Tibial nerve (tissue), 3 donors: ENCODE measurements around the gene C4orf36.

Experiments
- POLR2A ChIP-seq, 2 donors: fragments of 450-650 bp; IDR thresholded peaks; one replicate each; pipeline ENCODE4 v1.6.1; 2017; ENCODE audit warnings: antibody characterized with exemption in 2 of 2, mild to moderate bottlenecking in 2 of 2, moderate library complexity in 2 of 2
- TF ChIP-seq, protein P1 (sequence below), 5 experiments: fragments of 200-600 bp in 3 of 5; fragments of 450-650 bp in 2 of 5; sonication (generic) in 3 of 5; IDR thresholded peaks; one replicate each; pipeline ENCODE4 v1.5.1; 2016 to 2019; ENCODE audit warnings: antibody characterized with exemption in 5 of 5, mild to moderate bottlenecking in 3 of 5, moderate library complexity in 2 of 5

DNA sequence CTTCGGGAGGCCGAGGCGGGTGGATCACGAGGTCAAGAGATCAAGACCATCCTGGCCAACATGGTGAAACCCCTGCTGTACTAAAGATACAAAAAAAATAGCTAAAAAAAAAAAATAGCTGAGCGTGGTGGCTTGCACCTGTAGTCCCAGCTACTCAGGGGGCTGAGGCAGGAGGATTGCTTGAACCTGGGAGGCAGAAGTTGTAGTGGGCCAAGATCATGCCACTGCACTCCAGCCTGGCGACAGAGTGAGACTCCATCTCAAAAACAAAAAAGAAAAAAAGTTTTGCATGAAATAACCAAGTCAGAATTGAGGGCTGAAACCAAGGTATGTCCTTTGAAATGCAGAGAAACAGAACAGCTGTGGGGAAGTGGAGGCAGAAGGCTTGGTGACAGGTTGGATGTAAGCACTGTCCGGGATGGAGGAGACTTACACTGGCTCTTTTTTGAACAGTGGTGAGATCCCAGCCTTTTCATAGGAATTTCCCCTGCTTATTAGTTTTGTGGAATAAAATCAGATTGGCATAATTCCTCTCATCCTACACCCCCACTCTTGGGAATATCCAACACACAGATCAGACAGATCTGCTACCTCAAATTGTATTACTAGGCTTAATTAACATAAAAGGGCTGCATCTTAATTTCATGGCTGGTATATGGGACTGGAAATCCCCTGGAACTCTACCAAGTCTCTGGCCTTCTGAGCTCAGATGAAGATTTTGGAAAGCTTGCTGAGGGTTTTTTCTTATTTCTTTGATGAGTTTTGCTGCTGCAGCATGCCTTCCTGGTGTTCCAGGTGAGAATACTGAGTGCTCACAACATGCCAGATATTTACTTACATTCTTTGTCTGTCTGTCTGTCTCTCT is 18.8 kb upstream of the C4orf36 start:
- TF ChIP-seq, protein P1, sequence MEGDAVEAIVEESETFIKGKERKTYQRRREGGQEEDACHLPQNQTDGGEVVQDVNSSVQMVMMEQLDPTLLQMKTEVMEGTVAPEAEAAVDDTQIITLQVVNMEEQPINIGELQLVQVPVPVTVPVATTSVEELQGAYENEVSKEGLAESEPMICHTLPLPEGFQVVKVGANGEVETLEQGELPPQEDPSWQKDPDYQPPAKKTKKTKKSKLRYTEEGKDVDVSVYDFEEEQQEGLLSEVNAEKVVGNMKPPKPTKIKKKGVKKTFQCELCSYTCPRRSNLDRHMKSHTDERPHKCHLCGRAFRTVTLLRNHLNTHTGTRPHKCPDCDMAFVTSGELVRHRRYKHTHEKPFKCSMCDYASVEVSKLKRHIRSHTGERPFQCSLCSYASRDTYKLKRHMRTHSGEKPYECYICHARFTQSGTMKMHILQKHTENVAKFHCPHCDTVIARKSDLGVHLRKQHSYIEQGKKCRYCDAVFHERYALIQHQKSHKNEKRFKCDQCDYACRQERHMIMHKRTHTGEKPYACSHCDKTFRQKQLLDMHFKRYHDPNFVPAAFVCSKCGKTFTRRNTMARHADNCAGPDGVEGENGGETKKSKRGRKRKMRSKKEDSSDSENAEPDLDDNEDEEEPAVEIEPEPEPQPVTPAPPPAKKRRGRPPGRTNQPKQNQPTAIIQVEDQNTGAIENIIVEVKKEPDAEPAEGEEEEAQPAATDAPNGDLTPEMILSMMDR (IDR thresholded peaks at IDR 0.05), result no peak
- no peak for TF ChIP-seq POLR2A (IDR thresholded peaks at IDR 0.05)
